Upper lobe of left lung (tissue), 4 donors: ENCODE measurements around the gene COL23A1.

Experiments
- CTCF ChIP-seq, 6 experiments: fragments of 450-650 bp in 4 of 6; fragments of 200-600 bp in 2 of 6; sonication (generic) in 2 of 6; IDR thresholded peaks; one replicate each; pipeline ENCODE4 v1.5.1; 2016 to 2019; ENCODE audit warnings: antibody characterized with exemption in 6 of 6
- POLR2A ChIP-seq, 4 donors: fragments of 450-650 bp; IDR thresholded peaks; one replicate each; pipeline ENCODE4 v1.5.1; 2016 to 2017; ENCODE audit warnings: antibody characterized with exemption in 4 of 4, mild to moderate bottlenecking in 2 of 4

GRCh38 chr5:178572617-178573016, 17.6 kb downstream of the COL23A1 start:
- TF ChIP-seq POLR2A (IDR thresholded peaks at IDR 0.05) (no peak), CTCF (IDR thresholded peaks at IDR 0.05) (no peak)
